Jurkat, Clone E6-1 (cell line): Measurements from ENCODE around the gene AGPAT4.

Source experiments
- DNase-seq: peaks from one replicate; pipeline ENCODE4 v3.0.0-alpha.2; 2011; ENCODE audit warnings: low read depth, low spot score
- H3K4me3 ChIP-seq: 2 replicates; pipeline ENCODE4 v1.5.1; 2011; ENCODE audit warnings: mild to moderate bottlenecking, low read length, control low read depth, moderate library complexity

The AGPAT4 gene

DNA sequence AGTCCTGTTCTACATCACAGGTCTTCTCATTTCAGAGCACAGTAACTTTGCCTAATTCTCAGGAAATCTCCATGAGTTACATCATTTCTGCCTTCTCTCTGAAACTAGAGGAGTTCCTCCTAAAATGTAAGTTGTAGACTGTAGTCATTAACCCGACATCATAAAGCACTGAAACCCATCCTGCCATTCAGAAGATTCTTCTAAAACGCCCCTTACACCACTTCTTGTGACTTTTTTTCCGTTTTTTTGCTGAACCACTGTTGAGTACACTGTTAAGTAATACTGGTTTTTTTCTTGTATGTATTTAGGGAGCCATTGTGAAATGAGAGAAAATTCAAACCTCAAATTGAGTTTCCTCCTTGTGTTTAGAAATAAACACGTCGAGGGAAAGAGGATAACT lies 164.9 kb downstream of the AGPAT4 start:
- no peak overlapping the region for H3K4me3 ChIP-seq
- DNase-seq = no peak

DNA sequence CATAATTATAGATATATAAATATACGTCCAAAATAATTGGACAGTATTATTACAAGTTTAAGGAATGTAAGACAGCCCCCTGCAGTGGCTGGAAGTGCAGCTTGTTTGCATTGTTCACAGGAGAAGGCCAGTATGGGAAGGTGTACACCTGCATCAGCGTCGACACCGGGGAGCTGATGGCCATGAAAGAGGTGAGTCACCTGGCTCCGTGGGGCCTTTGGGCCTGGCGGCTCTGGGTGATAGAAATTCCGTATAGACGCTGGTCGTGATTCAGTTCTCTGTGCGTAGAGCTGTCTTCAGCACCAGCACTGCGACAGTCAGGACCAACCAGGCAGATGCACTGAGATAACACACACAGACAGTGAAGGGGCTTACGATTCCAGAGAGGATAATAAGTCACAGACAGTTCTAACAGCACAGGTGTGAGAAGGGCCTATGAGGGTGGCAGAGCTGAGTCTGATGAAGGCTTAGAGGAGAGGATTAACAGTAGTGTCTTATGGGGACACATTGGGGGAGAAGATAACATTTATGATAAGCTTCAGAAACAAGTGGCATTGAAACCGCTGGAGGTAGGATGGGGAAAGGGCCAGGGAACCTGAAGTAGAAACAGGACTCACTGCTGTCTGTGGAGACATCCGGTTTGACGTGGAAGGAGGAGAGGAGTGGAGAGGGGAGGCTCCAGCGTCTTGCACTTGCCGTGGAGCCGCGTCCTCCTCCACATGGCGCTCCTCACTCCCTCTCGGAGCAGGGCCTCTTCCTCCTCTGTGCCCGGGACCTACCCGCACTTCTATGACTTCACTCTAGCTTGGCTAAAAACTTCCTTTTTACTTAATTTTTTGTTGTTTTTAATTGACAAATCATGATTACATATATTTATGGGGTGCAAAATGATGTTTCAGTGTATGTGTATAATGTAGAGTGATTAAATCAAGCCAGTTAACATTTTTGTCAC lies 165.8 kb downstream of the AGPAT4 start:
- no peak for DNase-seq
- no peak overlapping the region for H3K4me3 ChIP-seq

DNA sequence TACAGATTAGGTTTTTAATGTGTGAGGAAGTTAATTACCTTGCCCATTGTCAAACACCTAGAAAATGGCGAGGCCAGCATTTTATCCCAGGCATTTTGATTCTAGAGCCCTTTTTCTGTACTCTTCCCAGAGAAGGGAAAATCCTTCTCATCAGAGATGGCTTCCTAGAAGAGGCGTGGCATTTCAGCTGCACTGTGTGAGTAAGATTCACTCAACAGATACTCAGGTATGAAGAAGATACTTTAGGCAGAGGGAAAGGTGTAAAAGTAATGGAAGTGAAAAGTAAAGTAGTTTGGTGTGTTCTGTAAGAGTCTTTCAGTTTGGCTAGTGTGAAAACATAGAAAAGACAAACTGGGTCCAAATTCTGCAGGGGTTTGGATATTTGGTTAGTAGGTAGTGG lies 168.5 kb downstream of the AGPAT4 start:
- H3K4me3 ChIP-seq = no peak overlapping the region
- DNase-seq = no peak

- H3K4me3 ChIP-seq = no peak overlapping the region
- DNase-seq = no peak
These were observed 168.9 kb downstream of the AGPAT4 start for GRCh38 chr6:161104966-161105365.

DNA sequence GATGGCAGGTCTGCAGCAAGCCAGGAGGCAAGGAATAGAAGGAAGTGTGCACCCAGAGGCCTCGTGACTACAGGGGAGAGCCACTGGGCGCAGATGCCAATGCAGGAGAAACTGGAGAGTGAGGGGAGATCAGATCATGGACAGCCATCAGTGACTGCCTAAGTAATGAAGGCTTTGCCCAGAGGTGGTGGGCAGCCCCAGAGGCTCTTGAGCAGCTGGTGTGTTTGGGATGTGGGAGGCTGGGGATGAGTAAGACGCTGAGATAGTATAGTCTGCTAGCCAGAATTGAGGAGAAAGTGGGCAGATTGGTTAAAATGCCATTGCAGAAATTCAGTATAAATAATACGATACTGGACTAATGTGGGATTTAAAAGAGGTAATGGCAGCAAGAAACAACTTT lies 170.4 kb downstream of the AGPAT4 start:
- no peak for DNase-seq
- no peak overlapping the region for H3K4me3 ChIP-seq

GRCh38 chr6:161101517-161101916 lies 172.3 kb downstream of the AGPAT4 start:
- no peak overlapping the region for H3K4me3 ChIP-seq
- DNase-seq = no peak

- DNase-seq = no peak
- H3K4me3 ChIP-seq = no peak overlapping the region
These were observed 173.8 kb downstream of the AGPAT4 start for GRCh38 chr6:161100072-161100471.

GRCh38 chr6:161095916-161096315 lies 177.9 kb downstream of the AGPAT4 start:
- no peak for DNase-seq
- no peak overlapping the region for H3K4me3 ChIP-seq

- no peak overlapping the region for H3K4me3 ChIP-seq
- DNase-seq = no peak
These were observed 178.9 kb downstream of the AGPAT4 start for GRCh38 chr6:161094955-161095354.

- DNase-seq = no peak
- H3K4me3 ChIP-seq = no peak overlapping the region
These were observed 181.7 kb downstream of the AGPAT4 start for GRCh38 chr6:161091972-161092701.

DNA sequence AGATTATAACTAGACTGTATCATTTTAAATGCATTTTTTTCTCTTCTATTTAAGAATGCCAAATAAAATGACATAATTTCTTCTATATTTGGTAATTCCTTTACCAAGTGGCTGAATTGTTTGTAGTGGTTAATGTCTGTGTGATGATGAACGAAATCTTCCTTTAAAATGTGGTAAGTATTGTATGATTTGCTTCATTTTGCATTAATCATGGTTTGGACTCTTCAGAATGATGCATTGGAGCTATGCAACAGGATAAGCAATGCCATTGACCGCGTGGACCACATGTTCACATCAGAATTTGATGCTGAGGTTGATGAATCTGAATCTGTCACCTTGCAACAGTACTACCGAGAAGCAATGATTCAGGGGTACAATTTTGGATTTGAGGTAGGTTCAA lies 182.7 kb downstream of the AGPAT4 start:
- no peak overlapping the region for H3K4me3 ChIP-seq
- no peak for DNase-seq

GRCh38 chr6:161088676-161089328 lies 185.1 kb downstream of the AGPAT4 start:
- no peak for DNase-seq
- no peak overlapping the region for H3K4me3 ChIP-seq

GRCh38 chr6:161085246-161085645 lies 188.6 kb downstream of the AGPAT4 start:
- no peak for DNase-seq
- H3K4me3 ChIP-seq = no peak overlapping the region

- no peak for DNase-seq
- no peak overlapping the region for H3K4me3 ChIP-seq
These were observed 191.6 kb downstream of the AGPAT4 start for GRCh38 chr6:161082215-161082614.

GRCh38 chr6:161080263-161080970 lies 193.4 kb downstream of the AGPAT4 start:
- H3K4me3 ChIP-seq = no peak overlapping the region

More at GRCh38 chr6:161080263-161080970, 193.4 kb downstream of the AGPAT4 start:
- no peak for DNase-seq
